Neural cell (in vitro differentiated cells): Measurements from ENCODE around the gene PMEPA1.

Source experiments
- CTCF ChIP-seq: fragments of 450-650 bp; IDR thresholded peaks from 2 replicates; pipeline ENCODE4 v1.5.1; 2014; ENCODE audit warnings: antibody characterized with exemption, mild to moderate bottlenecking, moderate library complexity; ENCODE audit not compliant: poor library complexity, severe bottlenecking
- EP300 ChIP-seq: fragments of 450-650 bp; conservative IDR thresholded peaks from 2 replicates; pipeline ENCODE4 v1.6.1; 2014; ENCODE audit warnings: antibody characterized with exemption, mild to moderate bottlenecking, moderate library complexity; ENCODE audit not compliant: poor library complexity, severe bottlenecking
- EZH2 ChIP-seq: fragments of 200-600, 300-800 bp; shearing (Covaris generic), sonication (generic); IDR thresholded peaks from 2 replicates; pipeline ENCODE4 v1.6.1; 2014; ENCODE audit warnings: antibody characterized with exemption, low read length, borderline replicate concordance, mild to moderate bottlenecking; ENCODE audit not compliant: insufficient read depth, poor library complexity, severe bottlenecking
- MXI1 ChIP-seq: fragments of 450-650 bp; conservative IDR thresholded peaks from 2 replicates; pipeline ENCODE4 v1.6.1; 2014; ENCODE audit warnings: antibody characterized with exemption, mild to moderate bottlenecking; ENCODE audit not compliant: poor library complexity, severe bottlenecking
- POLR2AphosphoS5 ChIP-seq: IDR thresholded peaks from 2 replicates; pipeline ENCODE4 v1.6.1; 2012
- RAD21 ChIP-seq: fragments of 450-650 bp; conservative IDR thresholded peaks from 2 replicates; pipeline ENCODE4 v1.6.1; 2014; ENCODE audit warnings: antibody characterized with exemption, mild to moderate bottlenecking, moderate library complexity
- REST ChIP-seq: IDR thresholded peaks from 2 replicates; pipeline ENCODE4 v1.6.1; 2012; ENCODE audit warnings: borderline replicate concordance
- SMC3 ChIP-seq: fragments of 450-650 bp; conservative IDR thresholded peaks from 2 replicates; pipeline ENCODE4 v1.6.1; 2014; ENCODE audit warnings: antibody characterized with exemption, mild to moderate bottlenecking, moderate library complexity; ENCODE audit not compliant: poor library complexity
- TAF1 ChIP-seq: IDR thresholded peaks from 2 replicates; pipeline ENCODE4 v1.6.1; 2012; ENCODE audit warnings: low read depth

- TF ChIP-seq CTCF (no peak), POLR2AphosphoS5 (no peak), EP300 (no peak), EZH2 (no peak), SMC3 (no peak), RAD21 (no peak), TAF1 (no peak), REST (no peak), MXI1 (no peak)
Observed at GRCh38 chr20:57647006-57647932, 62.5 kb downstream of the PMEPA1 start.
